ENCODE data around the gene EFCAB10. TPM values are rescaled to one million over a fixed set of nuclear protein-coding genes. Genes with fewer than 3 reads are reported as not detected.
"Not testable (repeated sequence)": the region's sequence is repeated elsewhere in the genome, so short reads cannot be mapped to it uniquely, and the experiment has no call there.

The EFCAB10 gene
- total RNA-seq, 1 donor from 2014 or later, result not detected

GRCh38 chr7:105599080-105599479 lies 17.8 kb upstream of the EFCAB10 start:
- intact Hi-C loops (cut with micrococcal nuclease), result not testable (repeated sequence)

DNA sequence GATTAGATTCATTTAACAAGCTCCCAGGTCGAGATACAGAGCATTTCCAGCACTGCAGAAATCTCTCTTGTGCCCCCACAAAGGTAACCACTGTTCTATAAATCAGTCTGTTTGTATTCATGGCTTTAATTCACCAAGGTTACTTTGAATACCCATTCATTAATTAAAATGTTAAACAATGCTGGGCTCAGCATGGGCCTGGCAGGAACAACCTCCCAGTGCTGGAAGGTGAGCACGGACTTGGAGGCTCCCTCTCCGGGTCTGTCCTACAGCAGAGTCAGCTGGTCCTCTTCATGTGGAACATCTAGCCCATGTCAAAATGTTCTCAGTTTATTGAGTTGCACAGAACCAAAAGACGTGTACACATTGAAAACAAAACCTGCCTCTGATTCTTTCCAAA lies 15.6 kb upstream of the EFCAB10 start:
- intact Hi-C loops (cut with micrococcal nuclease), result no loop called here

- intact Hi-C loops (cut with micrococcal nuclease), result no loop called here
Measured at GRCh38 chr7:105594034-105594433, 12.7 kb upstream of the EFCAB10 start.

- intact Hi-C loops (cut with micrococcal nuclease), result no loop called here
Measured at GRCh38 chr7:105591522-105591921, 10.2 kb upstream of the EFCAB10 start.

- intact Hi-C loops (cut with micrococcal nuclease), result no loop called here
Measured at GRCh38 chr7:105590793-105591192, 9.5 kb upstream of the EFCAB10 start.

DNA sequence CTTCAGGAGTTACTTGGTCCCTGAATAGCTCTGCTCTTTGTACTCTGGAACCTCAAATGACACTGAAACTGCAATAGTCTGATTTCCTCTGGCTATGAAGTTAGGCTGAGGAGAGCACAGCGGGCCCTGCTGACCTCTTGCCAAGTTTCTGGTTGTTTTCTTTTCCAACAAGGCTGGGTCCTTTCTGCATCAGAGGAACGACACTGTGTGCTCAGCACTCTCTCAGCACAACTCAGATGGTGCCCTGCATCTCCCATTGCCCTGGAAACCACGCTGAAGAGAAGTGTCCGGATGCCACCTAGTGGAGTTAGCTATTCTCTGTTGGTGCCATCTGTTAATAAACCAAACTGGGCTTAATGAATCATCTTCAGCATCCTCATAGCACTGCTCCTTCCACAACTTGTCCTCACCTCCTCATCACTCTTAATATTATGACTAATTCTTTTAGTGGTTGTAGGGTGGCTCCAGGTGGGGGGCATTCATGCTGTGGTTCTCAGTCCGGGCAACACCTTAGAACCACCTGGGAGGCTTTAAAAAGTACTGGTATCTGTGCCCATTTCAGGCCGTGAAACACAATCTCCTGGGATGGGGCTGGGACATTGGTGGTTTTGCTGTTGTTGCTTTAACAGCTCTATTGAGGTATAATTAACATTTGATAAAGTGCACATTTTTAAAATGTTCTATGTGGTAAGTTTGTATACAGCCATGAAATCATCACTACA lies 8.2 kb upstream of the EFCAB10 start:
- intact Hi-C loops (cut with micrococcal nuclease), result loop anchor here (1.0 to 10.0 kb wide), 8 partner anchors 57 to 707 kb away; partner anchors contain the start of gene RINT1

DNA sequence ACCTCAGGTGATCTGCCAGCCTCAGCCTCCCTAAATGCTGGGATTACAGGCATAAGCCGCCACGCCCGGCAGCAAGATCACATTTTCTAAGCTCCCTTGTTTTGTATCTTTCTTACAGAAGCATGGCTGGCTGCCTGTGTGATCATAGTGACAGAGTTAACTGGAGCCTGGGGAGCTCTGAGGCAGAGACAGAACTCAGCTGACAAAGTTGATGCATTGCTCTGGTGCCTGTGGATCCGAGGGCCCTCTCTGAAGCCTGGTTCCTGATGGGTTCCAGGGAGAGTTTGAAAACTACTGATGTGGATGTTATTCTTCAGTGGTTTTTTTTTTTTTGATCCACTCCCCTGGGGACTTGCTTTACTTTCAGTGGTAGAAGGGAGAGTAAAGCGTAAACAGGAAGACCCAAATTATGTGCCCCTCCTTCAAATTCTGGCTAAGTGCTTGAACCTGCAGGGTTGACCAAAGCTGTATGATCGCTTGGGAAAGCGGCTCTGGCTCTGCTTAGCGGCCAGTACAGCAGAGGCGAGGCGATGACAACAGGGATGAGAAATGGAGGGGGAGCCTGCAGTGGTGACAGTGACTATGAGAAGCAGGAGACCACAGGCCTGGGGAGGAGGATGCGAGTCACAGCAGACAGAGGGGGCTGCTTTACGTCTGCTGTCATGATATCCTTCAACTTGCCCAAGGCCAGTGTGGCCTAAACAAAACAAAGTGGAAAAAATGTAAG lies 6.8 kb upstream of the EFCAB10 start:
- intact Hi-C loops (cut with micrococcal nuclease), result loop anchor here (2.0 to 10.0 kb wide), 4 partner anchors 55 to 705 kb away; partner anchors contain the start of gene RINT1

DNA sequence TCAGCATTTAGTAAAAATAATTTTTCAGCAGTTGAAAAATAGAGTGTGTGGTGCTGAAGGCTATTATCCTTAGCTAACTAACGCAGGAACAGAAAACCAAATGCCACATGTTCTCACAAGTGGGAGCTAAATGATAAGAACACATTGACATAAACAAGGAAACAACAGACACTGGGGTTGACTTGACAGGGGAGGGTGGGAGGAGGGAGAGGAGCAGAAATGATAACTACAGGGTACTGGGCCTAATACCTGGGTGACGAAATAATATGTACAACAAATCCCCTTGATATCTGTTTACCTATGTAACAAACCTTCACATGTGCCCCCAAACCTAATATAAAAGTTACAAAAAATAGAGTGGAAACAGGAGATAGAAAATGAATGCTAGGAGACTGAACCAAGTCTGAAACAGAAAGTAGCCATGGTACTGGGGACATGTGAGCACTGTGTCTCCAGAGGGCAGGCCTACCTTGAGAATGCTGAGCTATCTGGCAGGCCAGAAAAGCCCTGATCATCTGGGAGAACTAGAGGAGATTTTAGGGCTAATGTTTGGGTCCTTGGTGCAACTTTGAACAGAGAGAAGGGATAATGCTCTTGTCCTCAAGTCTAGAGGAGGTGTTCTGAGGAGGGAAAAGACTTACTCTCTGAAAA lies 4.7 kb upstream of the EFCAB10 start:
- intact Hi-C loops (cut with micrococcal nuclease), result loop anchor here (5.0 to 10.0 kb wide), 2 partner anchors 431 to 484 kb away; no protein-coding TSS in a partner anchor

- intact Hi-C loops (cut with micrococcal nuclease), result loop anchor here (10.0 kb wide), 1 partner anchor 429 kb away; no protein-coding TSS in a partner anchor
Measured at GRCh38 chr7:105584165-105584564, 2.9 kb upstream of the EFCAB10 start.

GRCh38 chr7:105583061-105583460 lies 1.8 kb upstream of the EFCAB10 start:
- intact Hi-C loops (cut with micrococcal nuclease), result loop anchor here (10.0 kb wide), 1 partner anchor 428 kb away; no protein-coding TSS in a partner anchor

DNA sequence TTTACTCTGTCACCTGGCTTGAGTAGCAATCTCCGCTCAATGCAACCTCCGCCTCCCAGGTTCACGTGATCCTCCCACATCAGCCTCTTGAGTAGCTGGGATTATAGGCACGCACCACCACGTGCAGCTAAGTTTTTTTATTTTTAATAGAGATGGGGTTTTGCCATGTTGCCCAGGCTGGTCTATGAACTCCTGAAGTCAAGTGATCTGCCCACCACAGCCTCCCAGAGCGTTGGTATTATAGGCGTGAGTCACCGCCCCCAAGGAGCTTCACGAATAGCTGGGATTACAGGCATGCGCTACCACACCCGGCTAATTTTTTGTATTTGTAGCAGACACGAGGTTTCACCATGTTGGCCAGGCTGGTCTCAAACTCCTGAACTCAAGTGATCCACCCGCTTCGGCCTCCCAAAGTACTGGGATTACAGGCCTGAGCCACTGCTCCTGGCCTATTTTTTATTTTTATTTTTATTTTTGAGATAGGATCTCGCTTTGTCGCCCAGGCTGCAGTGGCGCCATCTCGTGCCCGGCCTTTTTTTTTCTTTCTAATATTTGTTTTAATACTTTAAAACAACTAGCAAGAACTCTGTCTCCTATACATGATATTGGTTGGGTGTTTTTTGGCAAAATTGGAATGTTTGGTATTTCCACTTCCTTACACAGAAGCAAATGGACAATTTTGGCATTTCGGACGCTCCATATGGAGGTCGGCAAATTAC lies 1.1 kb downstream of the EFCAB10 start:
- intact Hi-C loops (cut with micrococcal nuclease), result loop anchor here (10.0 kb wide), 1 partner anchor 425 kb away; no protein-coding TSS in a partner anchor

DNA sequence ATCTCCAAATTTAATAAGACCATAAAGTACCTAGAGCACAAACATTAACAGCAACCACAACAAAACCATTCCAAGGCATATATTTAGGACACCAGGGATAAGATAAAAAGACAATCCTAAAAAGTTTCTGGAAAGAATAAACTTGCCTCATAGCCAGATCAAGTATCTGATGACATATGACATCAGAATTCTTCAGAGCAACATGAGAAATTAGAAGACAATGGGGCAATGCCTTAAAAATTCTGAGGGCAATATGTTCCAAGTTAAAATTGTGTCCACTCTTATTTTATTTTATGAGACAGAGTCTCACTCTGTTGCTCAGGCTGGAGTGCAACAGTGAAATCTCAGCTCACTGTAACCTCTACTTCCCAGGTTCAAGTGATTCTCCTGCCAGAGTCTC lies 2.8 kb downstream of the EFCAB10 start:
- intact Hi-C loops (cut with micrococcal nuclease), result no loop called here

DNA sequence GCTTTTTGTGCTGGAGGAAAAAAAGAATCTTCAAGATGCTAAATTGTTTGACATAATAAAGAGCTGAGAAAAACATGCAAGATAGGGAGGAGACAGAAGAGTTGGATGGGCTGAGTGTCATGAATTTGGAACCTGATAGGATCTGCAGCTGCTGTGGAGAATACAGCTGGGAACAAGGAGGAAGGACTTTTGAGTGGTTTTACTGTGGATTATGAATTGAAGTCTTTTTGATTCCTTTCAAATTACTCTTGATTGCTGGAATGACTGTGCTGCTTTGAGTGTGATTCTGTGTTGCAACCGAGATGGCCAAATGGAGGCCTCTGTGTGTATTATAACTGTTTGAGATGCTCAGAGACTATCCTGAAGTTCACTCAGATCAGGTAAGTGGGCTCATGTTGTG lies 4.0 kb downstream of the EFCAB10 start:
- intact Hi-C loops (cut with micrococcal nuclease), result no loop called here

- intact Hi-C loops (cut with micrococcal nuclease), result no loop called here
Measured at GRCh38 chr7:105571891-105572290, 9.4 kb downstream of the EFCAB10 start.

GRCh38 chr7:105567821-105568220 lies 13.5 kb downstream of the EFCAB10 start:
- intact Hi-C loops (cut with micrococcal nuclease), result no loop called here

GRCh38 chr7:105567024-105567423 lies 14.3 kb downstream of the EFCAB10 start:
- intact Hi-C loops (cut with micrococcal nuclease), result no loop called here

DNA sequence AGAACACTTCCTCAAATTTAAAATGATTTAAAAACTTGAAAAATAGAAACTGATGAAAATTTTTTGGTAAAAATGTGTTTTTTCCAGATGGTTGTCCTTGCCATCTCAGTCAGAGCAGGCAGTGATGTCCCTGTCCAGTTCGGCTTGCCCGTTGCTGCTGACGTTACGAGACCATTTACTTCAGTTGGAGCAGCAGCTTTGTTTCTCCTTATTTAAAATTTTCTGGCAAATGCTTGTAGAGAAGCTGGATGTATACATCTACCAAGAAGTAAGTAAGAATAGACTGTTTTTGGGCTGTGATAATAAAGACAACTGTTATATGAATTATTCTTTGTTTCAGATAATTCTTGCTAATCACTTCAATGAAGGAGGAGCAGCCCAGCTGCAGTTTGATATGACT lies 16.1 kb downstream of the EFCAB10 start:
- intact Hi-C loops (cut with micrococcal nuclease), result no loop called here

DNA sequence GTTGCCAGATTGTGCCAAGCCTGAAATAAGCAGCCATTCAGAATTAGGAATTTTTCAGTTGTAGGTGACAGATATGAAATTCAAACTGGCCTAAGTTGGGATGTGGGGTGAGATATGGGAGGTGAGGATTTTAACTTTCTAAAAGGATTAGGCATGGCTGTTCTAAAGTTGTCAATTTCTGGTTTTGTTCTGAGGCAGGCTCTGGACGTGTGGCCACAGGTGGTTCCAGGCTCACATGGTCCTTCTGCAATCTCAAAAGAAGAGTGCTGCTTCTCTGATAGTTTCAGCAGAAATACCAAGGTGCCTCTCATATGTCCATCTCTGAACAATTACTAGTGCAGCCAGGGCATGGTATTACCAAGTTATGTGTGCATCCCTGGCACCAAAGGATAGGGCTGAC lies 21.4 kb downstream of the EFCAB10 start:
- intact Hi-C loops (cut with micrococcal nuclease), result no loop called here

- intact Hi-C loops (cut with micrococcal nuclease), result no loop called here
Measured at GRCh38 chr7:105538339-105538738, 43.0 kb downstream of the EFCAB10 start.

- intact Hi-C loops (cut with micrococcal nuclease), result loop anchor here (1.0 to 5.0 kb wide), 18 partner anchors 11 to 1325 kb away; partner anchors contain the start of genes ATXN7L1, KMT2E, NAMPT and ORC5
Measured at GRCh38 chr7:105532709-105533460, 48.4 kb downstream of the EFCAB10 start.
